Stimulated activated naive CD8-positive, alpha-beta T cell treated with anti-CD3 and anti-CD28 coated beads, Interleukin-15, amount 100 ng/mL, for 72 hours (primary cell): ENCODE measurements around the gene VPS4B.
"Not testable (repeated sequence)": the region's sequence is repeated elsewhere in the genome, so short reads cannot be mapped to it uniquely, and the experiment has no call there.

Experiments used
- ATAC-seq: fragments of 150-1000 bp; cut with Tn5 transposase; 2 replicates; pipeline ENCODE4 v1.10.0; 2021; ENCODE audit warnings: mild to moderate bottlenecking, moderate library complexity
- DNase-seq, 2 donors: peaks; one replicate each; pipeline ENCODE4 v3.0.0; 2021 to 2022
- H3K27ac Mint-ChIP-seq, 2 donors: one replicate each; pipeline ENCODE4 v1.8.0; 2022; ENCODE audit warnings: mild to moderate bottlenecking in 2 of 2, mixed read lengths in 2 of 2, moderate library complexity in 2 of 2
- H3K27me3 Mint-ChIP-seq: one replicate; pipeline ENCODE4 v1.8.0; 2022; ENCODE audit warnings: mixed read lengths
- H3K4me1 Mint-ChIP-seq: one replicate; pipeline ENCODE4 v1.8.0; 2022; ENCODE audit warnings: mild to moderate bottlenecking, mixed read lengths
- H3K4me3 Mint-ChIP-seq, 2 donors: one replicate each; pipeline ENCODE4 v1.8.0; 2022; ENCODE audit warnings: mild to moderate bottlenecking in 2 of 2, mixed read lengths in 2 of 2, moderate library complexity in 1 of 2
- H3K9me3 Mint-ChIP-seq, 2 donors: one replicate each; pipeline ENCODE4 v1.8.0; 2022; ENCODE audit warnings: mixed read lengths in 2 of 2

Gene VPS4B

DNA sequence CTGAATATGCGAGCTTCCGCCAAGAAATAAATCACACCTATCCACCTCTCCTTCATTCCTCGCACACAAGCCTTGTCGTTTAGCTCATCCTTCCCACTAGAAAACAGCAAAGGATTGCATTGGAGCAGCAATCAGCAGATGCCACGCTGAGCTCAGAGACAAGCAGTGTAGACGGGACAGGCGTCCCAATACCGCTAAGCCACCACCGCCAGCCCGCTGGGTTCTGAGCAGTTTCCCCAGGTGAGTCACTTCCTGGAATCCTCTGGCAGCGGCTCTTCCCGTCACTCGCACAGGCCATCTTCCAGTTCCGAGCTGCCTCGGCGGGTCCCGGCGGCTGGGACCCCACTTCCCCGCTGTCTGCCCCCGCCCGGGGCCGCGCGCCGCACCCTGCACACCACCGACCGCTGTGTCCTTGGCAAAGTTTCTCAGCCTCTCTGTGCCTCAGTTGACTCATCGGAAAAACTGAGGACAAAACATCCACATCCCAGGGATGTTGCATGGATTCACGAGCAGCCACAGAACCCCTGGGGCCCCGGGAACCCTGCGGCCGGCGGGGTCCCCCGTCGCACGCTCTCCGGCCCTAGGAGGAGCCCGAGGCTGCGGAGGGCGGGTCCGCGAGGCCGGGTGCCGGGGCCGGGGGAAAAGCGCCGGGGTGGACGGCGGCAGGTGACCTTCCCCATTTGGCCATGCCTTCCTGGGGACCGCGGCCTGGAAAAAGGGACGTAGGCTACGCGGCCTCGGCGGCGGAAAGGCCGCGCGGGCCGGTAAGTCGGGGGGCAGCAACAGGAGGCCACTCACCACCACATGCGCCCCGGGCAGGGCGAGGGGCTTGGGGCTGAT is 55.8 kb downstream of the VPS4B start:
- DNase-seq (peak; percentile 40 to 72), ATAC-seq (peak; percentile 69)
- Mint-ChIP-seq H3K4me1 (peaks cover 41% of the 10 kb centered on the region), H3K4me3 (peak overlapping the region; percentile 93 to 97), H3K9me3 (peaks cover 8 to 14% of the 10 kb centered on the region in 2 donors), H3K27me3 (no peaks in the 10 kb centered on the region), H3K27ac (peak overlapping the region; percentile 75 to 86)

DNA sequence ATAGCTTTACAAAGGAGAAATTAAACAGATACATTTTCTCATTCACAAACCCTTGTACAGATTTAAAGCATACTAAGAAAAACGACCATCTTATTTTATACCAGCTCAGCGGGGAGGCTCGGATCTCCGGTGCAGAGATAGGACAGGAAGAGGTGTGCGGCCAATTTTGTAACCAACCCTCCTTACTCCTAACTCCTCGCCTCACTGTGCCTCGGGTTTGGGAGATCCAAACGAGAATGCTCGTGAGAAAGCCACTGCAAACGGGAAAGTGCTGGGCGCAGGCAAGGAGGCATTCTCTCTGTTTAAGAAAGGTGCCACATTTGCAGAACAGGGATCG is 56.4 kb downstream of the VPS4B start:
- peak overlapping the region; percentile 93 to 97 for H3K4me3 Mint-ChIP-seq
- peaks cover 41% of the 10 kb centered on the region for H3K4me1 Mint-ChIP-seq
- no peaks in the 10 kb centered on the region for H3K27me3 Mint-ChIP-seq
- peaks cover 8 to 14% of the 10 kb centered on the region in 2 donors for H3K9me3 Mint-ChIP-seq
- H3K27ac Mint-ChIP-seq = peak overlapping the region in 1 of 2 donors; percentile 58
- peak in 1 of 2 donors; percentile 6 for DNase-seq
- no peak for ATAC-seq

DNA sequence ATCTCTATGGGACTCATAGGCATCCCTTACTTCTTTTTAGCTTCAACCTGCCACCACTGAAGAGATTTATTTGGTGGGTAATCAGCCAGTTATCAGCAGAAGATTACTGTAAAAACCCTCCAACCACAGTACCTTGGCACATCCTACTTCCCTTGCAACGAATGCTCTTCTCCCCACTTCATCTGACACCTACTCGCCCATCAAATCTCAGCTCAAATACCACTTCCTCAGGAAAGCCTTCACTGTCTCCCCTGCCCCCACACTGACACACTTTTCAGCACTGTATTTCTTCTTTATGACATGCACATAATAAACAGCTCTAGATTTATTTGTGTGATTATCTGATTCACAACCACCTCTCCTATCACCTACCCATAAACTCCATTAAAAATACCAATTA is 58.3 kb downstream of the VPS4B start:
- ATAC-seq (no peak), DNase-seq (peak in 1 of 2 donors; percentile 19)
- Mint-ChIP-seq H3K4me3 (no peak overlapping the region), H3K27ac (no peak overlapping the region), H3K9me3 (peaks cover 4 to 5% of the 10 kb centered on the region in 2 donors), H3K4me1 (peaks cover 34% of the 10 kb centered on the region), H3K27me3 (no peaks in the 10 kb centered on the region)

DNA sequence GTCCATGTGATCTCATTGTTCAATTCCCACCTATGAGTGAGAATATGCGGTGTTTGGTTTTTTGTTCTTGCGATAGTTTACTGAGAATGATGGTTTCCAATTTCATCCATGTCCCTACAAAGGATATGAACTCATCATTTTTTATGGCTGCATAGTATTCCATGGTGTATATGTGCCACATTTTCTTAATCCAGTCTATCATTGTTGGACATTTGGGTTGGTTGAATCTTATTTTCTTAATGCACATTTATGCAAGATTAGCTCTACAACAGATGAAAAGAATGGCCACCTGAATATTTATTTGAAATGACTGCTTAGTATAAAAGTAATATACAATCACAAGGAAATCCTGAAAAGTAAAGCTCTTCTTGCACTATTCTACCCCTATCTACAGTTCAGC is 58.9 kb downstream of the VPS4B start:
- not testable (repeated sequence) for H3K27me3 Mint-ChIP-seq, H3K4me3 Mint-ChIP-seq, DNase-seq, H3K9me3 Mint-ChIP-seq, H3K27ac Mint-ChIP-seq, ATAC-seq
- peaks cover 29% of the 10 kb centered on the region for H3K4me1 Mint-ChIP-seq

DNA sequence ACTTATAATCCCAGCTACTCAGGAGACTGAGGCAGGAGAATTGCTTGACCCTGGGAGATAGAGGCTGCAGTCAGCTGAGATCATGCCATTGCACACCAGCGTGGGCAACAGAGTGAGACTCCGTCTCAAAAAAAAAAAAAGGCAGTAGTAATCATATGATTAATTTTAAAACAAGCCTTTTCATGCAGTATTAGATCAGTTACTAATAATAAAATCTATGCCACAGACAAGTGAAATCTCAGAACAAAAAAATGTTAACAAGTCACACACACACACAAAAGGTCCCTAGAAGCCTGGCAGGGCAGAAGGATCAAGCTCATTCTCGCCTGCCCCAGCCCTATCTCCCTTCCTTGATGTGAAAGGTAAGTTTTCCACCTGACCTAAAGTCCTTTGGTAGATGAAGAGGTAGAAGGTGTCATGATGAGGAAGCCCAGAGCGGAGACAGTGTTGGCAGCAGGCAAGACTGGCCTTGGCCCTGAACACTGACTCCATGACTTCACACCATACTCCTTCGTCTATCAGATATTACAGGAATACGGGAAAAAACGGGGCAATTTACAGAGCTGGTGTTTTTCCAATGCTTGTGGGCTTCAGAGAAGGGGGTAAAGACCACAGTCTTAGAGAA is 65.9 kb downstream of the VPS4B start:
- ATAC-seq (no peak), DNase-seq (no peak)
- Mint-ChIP-seq H3K4me3 (no peak overlapping the region), H3K9me3 (no peaks in the 10 kb centered on the region), H3K27me3 (no peaks in the 10 kb centered on the region), H3K4me1 (no peaks in the 10 kb centered on the region), H3K27ac (no peak overlapping the region)

DNA sequence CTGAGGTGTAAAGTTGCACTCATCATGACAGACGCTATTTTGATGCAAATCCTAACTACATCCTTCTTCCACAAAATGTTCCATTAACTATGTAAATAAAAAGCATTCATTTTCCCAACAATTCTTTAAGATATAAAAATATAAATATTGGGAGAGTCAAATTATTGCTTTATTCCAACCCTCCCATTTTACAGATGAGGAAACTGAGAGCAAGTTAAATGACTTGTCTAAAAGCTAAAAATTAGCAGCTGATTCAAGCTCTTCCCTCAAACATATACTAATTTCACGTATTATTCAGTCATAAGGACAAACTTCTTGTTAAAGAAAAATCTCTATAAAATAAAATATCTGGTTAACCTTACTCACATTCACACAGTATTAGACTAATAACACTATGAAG is 72.0 kb downstream of the VPS4B start:
- no peaks in the 10 kb centered on the region for H3K4me1 Mint-ChIP-seq
- no peak overlapping the region for H3K4me3 Mint-ChIP-seq
- H3K9me3 Mint-ChIP-seq = no peaks in the 10 kb centered on the region
- H3K27me3 Mint-ChIP-seq = no peaks in the 10 kb centered on the region
- DNase-seq (no peak), ATAC-seq (no peak)
- H3K27ac Mint-ChIP-seq = no peak overlapping the region

DNA sequence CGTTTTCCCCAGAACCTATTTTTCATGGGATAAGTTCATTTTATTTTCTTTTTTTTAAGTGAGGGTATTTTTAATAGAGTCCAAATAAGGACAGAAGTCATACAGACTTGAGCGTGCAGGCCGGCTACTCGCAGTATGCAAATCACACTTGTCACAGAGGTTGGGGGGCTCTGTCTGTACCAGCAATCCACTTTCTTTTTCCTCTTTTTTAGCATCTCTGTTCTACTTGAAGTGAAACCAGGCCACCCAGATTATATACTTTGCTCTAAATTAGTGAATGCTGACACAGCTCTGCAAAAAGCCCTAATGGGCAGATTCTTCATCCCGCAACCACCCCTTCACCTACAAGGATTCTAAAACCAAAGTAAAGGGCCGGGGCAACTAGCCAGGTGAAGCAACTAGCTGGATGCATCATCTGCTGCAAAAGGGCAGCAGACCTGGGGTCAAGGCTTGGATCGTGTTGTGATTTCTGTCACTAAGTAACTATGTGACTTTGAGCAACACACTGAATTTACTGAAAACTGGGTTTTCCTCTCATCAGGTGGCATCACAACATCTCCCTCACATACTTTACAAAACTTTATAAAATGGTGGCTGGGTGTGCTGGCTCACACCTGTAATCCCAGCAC is 73.7 kb downstream of the VPS4B start:
- no peaks in the 10 kb centered on the region for H3K27me3 Mint-ChIP-seq
- ATAC-seq = no peak
- no peak for DNase-seq
- no peaks in the 10 kb centered on the region for H3K4me1 Mint-ChIP-seq
- no peaks in the 10 kb centered on the region for H3K9me3 Mint-ChIP-seq
- H3K4me3 Mint-ChIP-seq = no peak overlapping the region
- no peak overlapping the region for H3K27ac Mint-ChIP-seq

DNA sequence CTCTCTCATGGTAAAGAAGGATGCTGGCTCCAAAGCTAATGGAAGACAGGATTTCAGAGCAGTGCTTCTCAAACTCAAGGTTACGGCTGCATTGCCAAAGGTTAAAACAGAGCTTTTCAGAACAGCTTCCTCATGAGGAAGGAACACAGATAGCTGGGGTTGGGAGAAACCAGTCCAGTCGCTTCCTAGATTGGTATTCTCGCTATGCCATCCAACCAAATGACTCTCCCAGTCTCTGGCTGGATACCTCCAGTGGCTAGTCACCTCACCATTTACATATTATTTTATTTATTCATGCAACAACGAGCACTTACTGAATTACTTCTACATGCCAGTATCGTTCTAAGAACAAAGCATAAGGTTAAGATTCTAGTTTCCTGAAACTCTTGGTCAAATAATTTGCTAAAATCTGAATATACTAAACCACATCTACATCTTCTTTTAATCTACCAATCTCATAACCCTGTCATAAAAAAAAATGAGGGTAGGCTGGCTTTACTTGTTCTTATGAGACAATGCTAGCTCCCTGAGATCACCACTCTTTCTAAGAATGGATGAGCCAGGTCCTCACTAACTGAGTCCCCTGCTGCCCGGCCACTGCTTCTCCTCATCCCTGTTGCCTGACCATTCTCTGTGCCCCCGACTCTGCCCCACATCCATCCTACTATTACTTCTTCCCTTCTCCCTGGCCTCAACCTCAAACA is 75.6 kb downstream of the VPS4B start:
- Mint-ChIP-seq H3K27ac (no peak overlapping the region), H3K4me1 (no peaks in the 10 kb centered on the region), H3K9me3 (no peaks in the 10 kb centered on the region), H3K4me3 (no peak overlapping the region), H3K27me3 (no peaks in the 10 kb centered on the region)
- DNase-seq = no peak
- no peak for ATAC-seq

DNA sequence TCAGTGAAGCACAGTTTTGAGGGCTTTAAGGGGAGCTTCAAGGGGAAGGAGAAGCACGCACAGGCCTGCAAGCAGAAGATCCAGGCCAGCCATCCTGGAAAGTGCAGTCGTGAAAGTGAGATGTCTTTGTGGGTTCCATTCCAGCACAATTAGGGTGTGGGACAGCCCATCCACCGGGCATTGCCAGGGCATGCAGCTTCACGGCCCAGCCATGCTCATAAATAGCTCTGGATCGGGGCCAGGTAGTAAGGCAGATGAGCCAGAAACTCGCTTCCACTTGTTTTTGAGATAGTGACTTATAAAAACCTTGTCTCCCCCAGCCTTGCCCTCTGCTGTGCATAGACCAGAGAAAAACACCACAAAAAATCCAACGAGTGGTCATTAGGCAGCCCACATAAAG is 76.2 kb downstream of the VPS4B start:
- Mint-ChIP-seq H3K9me3 (no peaks in the 10 kb centered on the region), H3K4me1 (no peaks in the 10 kb centered on the region), H3K4me3 (no peak overlapping the region), H3K27me3 (no peaks in the 10 kb centered on the region), H3K27ac (no peak overlapping the region)
- ATAC-seq (no peak), DNase-seq (no peak)

DNA sequence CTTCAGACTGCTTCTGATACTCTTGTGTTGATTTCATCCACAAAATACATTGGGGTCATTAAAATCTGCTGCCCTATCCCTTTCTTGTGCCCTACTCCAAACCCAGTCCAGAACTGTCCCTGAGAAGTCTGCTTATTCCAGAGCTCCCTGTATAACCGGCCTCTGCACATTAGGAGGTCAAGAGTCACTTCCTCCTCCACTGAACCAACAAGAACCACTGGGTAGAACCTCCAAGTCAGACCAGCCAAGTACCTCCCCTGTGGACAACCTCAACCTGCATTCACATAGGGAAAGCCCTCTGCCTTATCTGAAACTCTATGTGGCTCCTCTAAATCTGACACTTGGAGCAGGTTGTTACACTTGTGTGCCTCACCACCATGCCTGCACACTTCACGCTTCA is 77.4 kb downstream of the VPS4B start:
- Mint-ChIP-seq H3K4me1 (peaks cover 4% of the 10 kb centered on the region), H3K27ac (no peak overlapping the region), H3K9me3 (no peaks in the 10 kb centered on the region), H3K4me3 (no peak overlapping the region), H3K27me3 (no peaks in the 10 kb centered on the region)
- ATAC-seq = no peak
- DNase-seq = no peak

DNA sequence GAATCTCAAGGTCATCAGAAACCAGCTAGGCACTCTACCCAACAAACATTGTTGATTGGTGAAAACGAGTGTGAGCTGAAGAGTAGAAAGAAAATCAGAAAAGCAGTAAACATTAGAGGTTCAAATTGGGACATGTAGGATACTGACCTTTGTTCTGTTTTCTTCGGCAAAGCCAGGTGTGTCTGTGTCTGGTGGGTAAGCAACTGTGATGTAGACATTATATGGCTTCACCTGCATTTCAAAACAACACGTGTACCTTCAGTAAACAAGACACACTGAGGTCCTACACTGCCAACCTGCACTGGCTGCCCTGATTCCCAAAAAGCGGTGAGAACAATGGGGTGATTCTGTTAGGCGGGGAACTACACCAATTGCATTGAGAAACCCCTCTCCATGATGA is 78.0 kb downstream of the VPS4B start:
- DNase-seq (no peak), ATAC-seq (no peak)
- no peak overlapping the region for H3K4me3 Mint-ChIP-seq
- no peaks in the 10 kb centered on the region for H3K9me3 Mint-ChIP-seq
- peaks cover 9% of the 10 kb centered on the region for H3K4me1 Mint-ChIP-seq
- H3K27me3 Mint-ChIP-seq = no peaks in the 10 kb centered on the region
- H3K27ac Mint-ChIP-seq = peak overlapping the region in 1 of 2 donors; percentile 90

DNA sequence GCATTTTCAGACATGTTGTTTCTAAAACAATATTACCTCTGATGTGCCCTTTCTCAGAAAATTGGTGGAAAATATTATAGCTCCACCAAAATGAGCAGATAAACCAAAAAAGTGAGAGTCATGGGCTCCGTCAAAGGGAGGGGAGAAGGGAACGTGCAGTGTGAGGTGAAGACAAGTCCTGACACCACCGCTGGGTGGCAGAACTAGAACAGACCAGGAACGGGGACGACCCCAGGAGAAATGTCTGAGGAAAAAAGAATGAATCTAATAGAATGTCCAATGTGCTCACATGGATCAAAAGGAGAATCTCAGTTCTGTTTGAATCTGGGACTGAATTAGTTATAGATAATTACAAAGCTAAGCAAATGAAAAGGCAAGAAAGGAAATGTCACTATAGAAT is 80.1 kb downstream of the VPS4B start:
- peaks cover 9% of the 10 kb centered on the region for H3K4me1 Mint-ChIP-seq
- no peaks in the 10 kb centered on the region for H3K27me3 Mint-ChIP-seq
- ATAC-seq = peak; percentile 60
- no peak overlapping the region for H3K27ac Mint-ChIP-seq
- no peak overlapping the region for H3K4me3 Mint-ChIP-seq
- no peaks in the 10 kb centered on the region for H3K9me3 Mint-ChIP-seq
- peak in 1 of 2 donors; percentile 20 for DNase-seq

DNA sequence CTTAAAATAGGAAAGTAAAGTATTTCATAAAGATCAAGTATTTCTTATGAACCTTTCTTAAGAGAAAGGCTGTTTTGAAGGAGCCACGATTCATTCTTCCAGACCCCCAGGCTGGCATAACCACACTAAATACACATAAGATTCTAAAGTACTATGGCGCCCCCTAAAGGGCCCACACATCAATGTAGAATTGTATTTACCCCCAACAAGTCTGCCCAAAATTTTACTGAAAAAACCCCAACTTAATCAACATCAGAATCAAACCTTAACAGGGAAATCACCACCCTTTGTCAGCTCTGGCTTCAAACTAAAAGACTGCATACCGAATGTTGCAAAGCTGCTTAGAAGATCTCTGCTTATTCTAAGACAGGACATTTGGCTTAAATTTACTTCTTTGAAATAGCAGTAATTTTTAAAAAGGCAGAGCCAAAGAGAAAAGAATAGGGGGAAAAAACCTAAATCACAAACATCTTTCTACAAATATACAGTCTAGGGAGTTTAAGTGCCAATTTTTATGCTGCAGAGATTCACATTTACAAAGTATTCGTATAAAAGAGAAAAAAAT is 82.3 kb downstream of the VPS4B start:
- Mint-ChIP-seq H3K27me3 (no peaks in the 10 kb centered on the region), H3K4me3 (no peak overlapping the region), H3K4me1 (peaks cover 9% of the 10 kb centered on the region), H3K27ac (no peak overlapping the region), H3K9me3 (no peaks in the 10 kb centered on the region)
- ATAC-seq (peak; percentile 59), DNase-seq (peak; percentile 33 to 39)
